HG03354 (cell line): ENCODE data around the gene IL5.

Experiments used
- ATAC-seq: cut with Tn5 transposase; IDR thresholded peaks from one replicate; pipeline ENCODE4 v1.9.1; 2021; ENCODE audit warnings: mild to moderate bottlenecking; ENCODE audit not compliant: unreplicated experiment, poor library complexity, severe bottlenecking

The IL5 gene

DNA sequence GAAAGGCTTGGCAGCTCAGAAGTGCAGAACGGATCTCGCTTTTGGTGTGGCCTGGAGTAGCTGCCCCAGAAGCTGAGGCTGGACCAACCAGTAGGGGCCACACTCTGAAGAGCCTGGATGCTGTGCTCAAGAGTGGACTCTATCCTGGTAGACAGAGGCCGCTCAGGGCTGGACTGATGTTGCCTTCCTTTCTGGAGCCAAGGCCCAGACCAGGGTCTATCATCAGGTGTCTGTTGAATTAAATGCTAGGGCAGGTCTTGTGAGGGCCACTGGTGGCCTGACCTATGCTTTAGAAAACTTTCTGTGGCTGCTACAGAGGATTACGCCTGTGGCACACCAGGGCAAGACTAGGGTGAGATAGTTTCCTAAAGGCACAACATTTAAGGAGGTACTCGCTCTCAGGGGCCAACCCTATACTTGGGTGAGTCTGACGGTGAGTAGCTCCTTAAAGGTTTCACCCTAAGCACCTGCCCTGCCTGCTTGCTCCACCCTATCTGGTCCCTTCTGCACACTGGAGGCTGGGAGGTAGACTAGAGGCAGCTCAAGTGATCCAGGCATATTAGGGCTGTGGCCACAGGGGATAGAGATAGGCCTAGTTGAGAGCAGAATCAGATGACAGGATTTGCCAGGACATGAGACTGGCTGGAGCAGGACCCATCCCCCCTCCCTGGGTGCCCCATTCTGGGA, 42.9 kb downstream of the IL5 start:
- no peak for ATAC-seq

DNA sequence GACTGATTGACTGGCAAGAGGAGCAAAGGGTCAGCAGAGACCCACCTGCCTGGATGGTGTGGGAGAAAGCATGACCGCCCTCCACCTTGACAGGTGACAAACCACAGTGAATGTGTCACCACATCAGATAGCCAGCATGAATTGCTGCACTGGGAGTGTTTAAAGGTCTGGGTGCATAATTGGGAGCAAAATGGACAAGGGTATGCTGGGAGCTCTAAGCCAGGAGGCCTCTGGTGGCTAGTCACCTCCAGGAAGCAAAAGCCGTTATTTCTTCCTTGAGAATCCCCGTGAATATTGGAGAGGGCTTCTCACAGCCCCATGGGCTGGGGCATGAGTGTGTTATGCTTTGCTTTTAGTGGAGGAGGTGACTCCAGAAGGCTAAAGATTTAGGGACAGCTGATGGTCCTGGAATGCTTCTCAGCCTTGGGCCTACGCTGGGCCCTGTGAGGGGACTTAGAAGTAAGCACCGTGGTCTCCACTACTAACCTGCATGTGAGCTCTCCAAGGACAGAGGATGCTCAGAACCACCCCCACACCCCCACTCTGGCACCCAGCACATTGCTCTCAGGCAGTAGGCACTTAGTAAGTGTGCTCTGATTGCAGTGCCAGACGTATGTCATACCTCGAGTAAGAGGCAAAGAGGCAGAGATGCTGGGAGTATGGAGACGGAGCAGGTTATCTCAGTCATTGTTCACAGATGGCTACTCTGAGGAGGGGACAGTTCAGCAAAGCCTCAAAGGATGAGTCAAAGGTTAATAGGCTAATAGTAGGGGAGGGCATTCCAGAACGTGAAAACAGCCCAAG, 43.7 kb downstream of the IL5 start:
- ATAC-seq, result no peak

DNA sequence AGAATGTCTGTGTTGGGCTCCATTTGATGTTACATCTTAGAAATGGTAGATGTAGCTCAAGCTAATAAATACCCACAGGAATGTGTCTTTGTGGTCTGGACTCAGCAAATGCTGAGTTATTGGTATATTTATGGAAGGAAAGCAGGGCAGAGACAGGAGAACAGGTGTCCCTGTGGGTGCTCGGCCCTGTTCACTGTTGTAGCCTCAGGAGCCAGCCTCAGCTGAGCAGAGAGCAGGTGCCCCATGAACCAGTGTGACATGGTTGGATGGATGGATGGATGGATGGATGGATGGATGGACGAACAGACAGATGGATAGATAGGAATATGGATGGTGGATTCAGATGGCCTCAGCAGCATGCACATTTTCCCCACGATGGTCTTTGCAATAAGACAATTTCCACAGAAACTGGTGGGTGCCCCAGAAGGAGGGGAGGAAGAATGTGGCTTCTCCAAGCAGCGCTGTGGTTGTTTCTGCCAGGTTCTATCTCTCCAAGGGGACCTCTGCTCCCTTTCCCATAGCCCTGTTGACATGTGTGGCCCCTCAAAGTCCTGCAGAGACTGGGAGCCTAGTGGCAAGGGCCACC, 44.5 kb downstream of the IL5 start:
- no peak for ATAC-seq

DNA sequence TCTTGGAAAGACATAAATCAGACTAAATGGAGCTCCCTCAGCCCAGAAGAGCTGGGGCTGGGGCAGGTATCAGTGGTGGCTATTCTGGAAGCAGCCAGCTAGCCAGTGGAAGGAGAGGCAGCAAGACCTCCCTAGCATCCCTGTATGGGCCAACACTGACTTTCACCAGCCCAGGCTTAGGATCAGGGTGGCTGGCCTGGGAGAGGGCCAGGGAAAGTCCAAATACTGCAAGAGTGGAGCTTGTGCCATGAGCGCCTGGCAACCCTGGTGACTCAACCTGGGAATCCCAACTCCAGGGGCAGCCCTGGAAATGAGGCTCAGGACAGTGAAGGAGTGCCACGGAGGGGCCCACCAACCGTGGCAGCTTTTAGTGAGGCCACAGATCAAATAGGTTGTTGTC, 45.2 kb downstream of the IL5 start:
- ATAC-seq, result no peak

DNA sequence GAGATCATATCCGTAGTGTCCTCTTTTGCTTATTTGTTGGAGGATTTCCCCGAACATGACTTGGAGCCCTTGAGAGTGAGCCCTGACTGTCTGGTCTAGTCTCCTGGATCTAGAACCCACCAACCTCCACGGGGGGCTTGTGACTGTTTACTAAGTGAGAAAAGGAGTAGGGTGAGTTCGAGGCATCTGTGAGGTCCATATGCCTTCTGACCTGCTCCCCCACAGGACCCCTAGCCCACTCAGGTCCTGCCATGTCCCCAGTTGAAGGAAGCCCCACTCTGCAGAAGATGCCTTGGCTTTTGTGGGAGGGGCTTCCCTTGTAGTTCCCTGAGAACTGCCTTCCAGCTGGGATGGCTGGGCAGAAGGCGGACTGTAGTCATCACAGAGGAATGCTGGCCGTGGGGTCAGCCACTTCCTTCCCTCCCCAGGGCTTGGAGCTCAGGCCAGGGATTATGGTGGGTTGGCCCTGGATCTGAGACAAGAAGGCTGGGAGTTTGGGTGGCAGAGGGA, 45.8 kb downstream of the IL5 start:
- no peak for ATAC-seq

DNA sequence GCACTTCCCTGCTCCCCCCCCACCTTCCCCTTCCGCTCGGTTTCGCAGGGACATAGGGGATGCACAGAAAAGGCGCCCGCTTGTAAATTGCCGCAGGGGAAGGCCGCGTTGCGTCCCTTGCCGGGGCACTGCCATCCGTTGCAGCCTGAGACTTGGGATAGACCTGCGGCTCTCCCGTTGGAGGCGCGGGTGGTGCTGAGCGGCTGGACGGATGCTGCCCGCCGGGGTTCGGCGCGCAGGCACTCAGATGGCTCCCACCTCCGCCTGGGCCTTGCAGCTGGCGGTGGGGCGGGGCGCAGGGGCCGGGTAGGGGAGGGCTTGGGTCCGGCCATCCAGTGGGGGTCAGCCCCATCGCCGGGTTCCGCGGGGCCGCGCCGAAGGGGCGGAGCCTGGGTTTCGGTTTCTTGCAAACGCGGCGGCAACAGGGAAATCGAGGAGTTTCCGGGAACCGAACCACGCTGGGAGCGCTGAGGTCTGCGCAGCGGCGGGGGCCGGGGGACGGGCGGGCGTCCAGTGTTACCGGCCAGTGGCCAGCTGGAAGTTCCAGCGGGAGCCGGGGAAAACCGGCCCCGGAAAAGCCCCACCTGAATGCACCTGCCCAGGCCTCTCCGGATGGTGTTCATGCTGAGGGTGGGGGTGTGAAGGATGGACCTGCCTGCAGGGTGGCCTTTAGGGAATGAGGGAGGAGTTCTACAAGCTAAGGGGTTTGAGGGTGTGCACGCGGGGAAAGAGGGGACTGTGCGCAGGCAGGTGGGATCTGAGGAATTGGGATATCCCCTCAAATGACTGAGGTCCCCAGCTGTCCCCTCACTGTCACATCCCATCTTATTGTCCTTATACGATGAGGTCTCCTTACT, 46.5 kb downstream of the IL5 start:
- ATAC-seq, result peak; percentile 48

DNA sequence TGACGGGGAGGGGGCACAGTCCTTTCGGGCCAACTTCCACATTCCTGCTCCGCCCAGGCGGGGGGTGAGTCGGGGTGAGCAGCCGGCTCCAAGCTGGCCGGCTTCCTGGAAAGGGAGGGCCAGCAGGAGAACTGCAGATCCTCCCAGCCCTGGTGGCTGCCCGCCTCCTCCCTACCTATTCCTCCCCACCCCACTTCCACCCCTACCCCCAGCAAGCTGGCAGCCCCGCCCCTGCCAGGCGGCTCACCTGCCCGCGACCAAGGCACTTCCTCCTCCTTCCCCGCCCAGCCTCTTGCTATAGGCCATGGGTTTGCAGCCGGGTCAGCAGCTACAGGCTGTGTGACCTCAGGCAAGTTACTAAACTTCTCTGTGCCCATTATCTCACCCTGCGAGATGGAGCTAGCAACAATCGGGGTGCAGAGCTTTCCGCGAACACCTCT, 47.1 kb downstream of the IL5 start:
- ATAC-seq, result peak; percentile 57

DNA sequence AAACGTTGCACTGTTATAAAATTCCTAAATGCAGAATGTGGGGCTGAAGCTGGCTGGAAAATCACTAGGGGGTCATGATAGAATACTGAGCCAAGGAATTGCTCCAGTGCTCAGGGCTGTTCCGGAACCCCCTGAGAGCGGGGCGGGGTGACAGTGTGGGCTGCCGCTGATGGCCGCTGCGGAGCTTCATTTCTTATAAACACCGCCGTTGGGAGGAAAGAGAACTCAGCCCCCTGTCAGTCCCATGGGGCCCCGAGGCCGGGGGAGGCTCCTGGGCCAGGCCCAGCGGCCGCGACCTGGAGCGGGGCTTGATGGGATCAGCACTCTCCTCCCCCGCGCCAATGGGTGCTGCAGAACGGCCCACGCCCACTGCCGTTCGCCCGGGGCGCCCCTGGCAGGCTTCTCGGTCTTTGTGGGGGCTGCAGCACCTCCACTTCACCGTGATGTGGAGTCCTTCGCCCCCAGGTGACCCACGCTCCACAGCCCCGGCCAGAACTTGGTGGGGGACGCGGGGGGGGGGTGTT, 47.6 kb downstream of the IL5 start:
- ATAC-seq, result peak; percentile 41

DNA sequence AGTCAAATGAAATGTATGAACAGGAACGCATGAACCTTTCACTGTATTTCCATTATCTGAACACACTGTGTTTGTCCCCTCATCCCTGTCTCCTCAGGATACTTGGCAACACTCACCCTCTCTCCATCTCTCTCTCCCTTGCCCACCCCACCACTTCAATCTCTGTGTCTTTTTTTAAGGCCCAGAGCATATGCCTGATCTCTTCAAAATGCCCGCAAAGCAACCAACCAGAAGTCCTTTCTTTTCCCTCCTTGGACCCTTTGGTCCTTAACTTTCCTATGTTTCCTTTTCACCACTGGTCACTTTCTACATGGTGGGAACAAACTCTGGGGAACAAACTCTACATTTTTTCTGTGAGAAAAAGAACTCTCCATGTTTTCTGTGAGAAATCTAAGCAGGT, 49.5 kb downstream of the IL5 start:
- no peak for ATAC-seq

DNA sequence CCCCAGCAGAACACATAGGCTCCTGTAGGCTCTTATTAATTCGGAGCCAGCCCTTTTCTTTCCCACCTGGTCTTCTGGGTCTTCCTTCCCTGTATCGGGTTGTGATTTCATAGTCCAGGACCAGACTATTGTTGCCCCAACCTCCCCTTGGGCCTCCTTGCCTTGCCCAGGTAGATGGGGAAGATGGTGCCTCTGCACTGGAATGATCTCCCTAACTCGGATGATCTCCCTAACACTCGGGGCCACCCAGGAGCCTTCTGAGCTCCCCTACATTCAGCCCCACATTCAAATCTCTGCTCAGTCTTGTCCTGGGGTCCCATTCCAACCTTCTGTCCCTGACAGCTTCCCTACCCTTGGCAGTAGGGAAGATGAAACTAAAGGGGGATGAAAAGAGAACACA, 50.1 kb downstream of the IL5 start:
- no peak for ATAC-seq

DNA sequence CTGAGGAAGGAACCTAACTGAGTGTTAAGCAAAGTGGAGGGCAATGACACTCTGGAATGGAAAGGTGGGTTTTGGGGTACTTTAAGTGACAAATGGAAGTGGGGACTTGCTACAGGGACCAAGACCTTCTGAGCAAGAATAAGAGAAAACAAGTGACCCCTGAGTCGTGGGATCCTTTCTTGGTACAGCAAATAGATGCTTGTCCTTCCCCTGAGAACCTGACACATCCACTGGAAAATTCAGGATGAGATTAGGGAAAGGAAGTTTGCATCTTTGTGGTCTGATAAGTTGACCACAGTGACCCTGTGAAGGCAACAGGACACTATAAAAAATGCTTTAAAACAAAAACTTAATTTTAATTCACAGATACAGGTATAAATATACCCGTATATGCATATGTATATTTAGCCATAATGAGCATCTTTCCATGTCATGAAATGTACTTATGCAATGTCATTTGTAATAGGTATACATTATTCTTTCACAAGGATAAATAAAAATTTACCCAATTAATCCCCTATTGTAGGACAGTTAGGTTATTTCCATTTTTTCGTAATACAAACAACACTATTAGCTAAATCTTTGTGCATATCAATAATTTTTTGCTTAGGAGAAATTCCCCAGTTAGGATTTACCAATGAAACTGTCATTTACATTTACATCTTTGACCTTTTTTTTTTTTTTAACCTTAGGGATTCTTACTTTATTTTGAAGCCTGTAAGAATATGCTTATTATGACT, 50.8 kb downstream of the IL5 start:
- ATAC-seq, result no peak
